Lower leg skin (tissue), 4 donors: ENCODE measurements around the gene CFAP44. TPM values are rescaled to one million over a fixed set of nuclear protein-coding genes. Genes with fewer than 3 reads are reported as not detected.

Experiments used
- DNase-seq, 2 donors: peaks; one replicate each; pipeline ENCODE4 v3.0.0-alpha.2; 2019; ENCODE audit warnings: low spot score in 2 of 2
- H3K4me3 ChIP-seq: fragments of 200-600 bp; sonication (generic); 2 replicates; pipeline ENCODE4 v1.5.1; 2017; ENCODE audit warnings: mild to moderate bottlenecking, low read depth; ENCODE audit not compliant: poor library complexity, severe bottlenecking
- POLR2A ChIP-seq, 2 donors: fragments of 450-650 bp; IDR thresholded peaks; one replicate each; pipeline ENCODE4 v1.6.1; 2016 to 2017; ENCODE audit warnings: antibody characterized with exemption in 2 of 2, mild to moderate bottlenecking in 1 of 2, moderate library complexity in 1 of 2
- WGBS, 2 donors: methylation state at CpG; one replicate each; pipeline ENCODE4 v1.1.5; 2018; 5-methylcytosine and 5-hydroxymethylcytosine counted together
- intact Hi-C: fragments of 100-400 bp; cut with DNase I; formaldehyde crosslinking; loops from one replicate; pipeline ENCODE4 v1.15.0; 2023; ENCODE audit warnings: low total_unique reads
- microRNA-seq, 2 donors: library from miRNA; unstranded; fragments of <30 nt; microRNA quantifications; one replicate each; pipeline ENCODE4, GENCODE V29; 2016; ENCODE audit warnings: borderline replicate concordance in 2 of 2, borderline number of aligned reads in 1 of 2
- total RNA-seq, 4 donors: library from RNA; depleted of rRNA; stranded (reverse); fragments of >200 nt; gene quantifications; one replicate each; pipeline ENCODE4 v1.1.0, GENCODE V29; 2016
- TF ChIP-seq, protein P1 (sequence below), 3 donors: fragments of 450-650 bp; IDR thresholded peaks; one replicate each; pipeline ENCODE4 v1.5.1; 2016; ENCODE audit warnings: antibody characterized with exemption in 3 of 3, mild to moderate bottlenecking in 3 of 3, moderate library complexity in 2 of 3

Gene CFAP44
- total RNA-seq, 4 donors from 2014 or later: 2.2 to 5.7 (median 4.1) TPM

DNA sequence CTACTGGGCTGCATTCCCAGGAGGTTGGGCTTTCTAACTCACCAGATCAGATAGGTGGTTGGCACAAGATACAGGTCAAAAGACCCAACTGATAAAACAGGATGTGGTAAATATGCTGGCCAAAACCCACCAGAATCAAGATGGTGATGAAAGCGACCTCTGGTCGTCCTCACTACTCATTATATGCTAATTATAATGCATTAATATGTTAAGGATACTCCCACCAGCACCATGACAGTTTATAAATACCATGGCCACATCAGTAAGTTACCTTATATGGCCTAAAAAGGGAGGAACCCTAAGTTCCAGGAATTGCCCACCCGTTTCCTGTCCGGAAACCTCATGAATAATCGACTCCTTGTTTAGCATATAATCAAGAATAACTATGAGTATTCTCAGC, 31.6 kb downstream of the CFAP44 start:
- TF ChIP-seq, protein P1, sequence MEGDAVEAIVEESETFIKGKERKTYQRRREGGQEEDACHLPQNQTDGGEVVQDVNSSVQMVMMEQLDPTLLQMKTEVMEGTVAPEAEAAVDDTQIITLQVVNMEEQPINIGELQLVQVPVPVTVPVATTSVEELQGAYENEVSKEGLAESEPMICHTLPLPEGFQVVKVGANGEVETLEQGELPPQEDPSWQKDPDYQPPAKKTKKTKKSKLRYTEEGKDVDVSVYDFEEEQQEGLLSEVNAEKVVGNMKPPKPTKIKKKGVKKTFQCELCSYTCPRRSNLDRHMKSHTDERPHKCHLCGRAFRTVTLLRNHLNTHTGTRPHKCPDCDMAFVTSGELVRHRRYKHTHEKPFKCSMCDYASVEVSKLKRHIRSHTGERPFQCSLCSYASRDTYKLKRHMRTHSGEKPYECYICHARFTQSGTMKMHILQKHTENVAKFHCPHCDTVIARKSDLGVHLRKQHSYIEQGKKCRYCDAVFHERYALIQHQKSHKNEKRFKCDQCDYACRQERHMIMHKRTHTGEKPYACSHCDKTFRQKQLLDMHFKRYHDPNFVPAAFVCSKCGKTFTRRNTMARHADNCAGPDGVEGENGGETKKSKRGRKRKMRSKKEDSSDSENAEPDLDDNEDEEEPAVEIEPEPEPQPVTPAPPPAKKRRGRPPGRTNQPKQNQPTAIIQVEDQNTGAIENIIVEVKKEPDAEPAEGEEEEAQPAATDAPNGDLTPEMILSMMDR (IDR thresholded peaks at IDR 0.05): no peak
- TF ChIP-seq POLR2A (IDR thresholded peaks at IDR 0.05): no peak
- intact Hi-C loops: no loop called here
- DNase-seq: no peak
- H3K4me3 ChIP-seq: no peak overlapping the region
- WGBS, 2 donors: 77 to 88% methylated on average over 5 of the region's 5 CpGs

DNA sequence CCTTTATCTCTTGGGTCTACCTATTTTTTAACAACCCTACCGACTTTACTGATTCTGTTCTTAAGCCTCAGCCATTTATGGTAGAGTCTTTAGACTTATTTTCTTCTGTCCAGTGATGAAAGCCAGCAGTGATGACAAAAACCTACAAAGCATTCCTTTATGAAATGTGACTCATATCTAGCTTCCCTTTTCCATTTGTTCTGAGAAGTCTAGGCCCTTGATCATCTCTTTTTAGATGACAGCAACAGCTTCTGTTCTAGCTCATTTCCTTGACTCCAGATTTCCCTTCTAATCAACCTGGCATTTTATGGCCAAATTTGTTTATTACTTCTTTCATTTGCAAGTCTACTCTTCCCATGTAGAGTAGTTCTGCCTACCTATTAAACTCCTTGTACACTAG, 36.1 kb downstream of the CFAP44 start:
- no peak overlapping the region for H3K4me3 ChIP-seq
- intact Hi-C loops: no loop called here
- DNase-seq: no peak
- WGBS, 2 donors: 73 to 90% methylated on average over 1 of the region's 1 CpG
- TF ChIP-seq, protein P1 (IDR thresholded peaks at IDR 0.05): no peak
- no peak for TF ChIP-seq POLR2A (IDR thresholded peaks at IDR 0.05)

DNA sequence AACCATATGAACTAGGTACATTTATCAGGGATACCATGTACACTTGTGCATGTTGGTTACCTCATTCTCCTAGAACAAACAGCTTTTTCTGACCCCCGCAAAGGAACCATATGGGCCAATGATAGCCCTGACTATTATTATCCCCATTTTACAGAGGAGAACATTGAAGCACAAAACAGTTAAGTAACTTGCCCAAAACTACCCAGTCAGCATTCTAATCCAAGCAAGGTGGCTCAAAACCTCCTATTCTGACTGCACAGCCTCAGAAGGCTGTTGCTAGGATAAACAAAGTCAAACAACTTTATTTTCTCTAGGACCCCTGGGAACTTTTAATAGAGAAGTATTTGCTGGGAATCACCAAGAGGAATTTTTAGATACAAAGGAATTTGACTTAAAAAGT, 36.7 kb downstream of the CFAP44 start:
- no peak for DNase-seq
- intact Hi-C loops: no loop called here
- 93 to 97% methylated on average over 1 of the region's 1 CpG for WGBS, 2 donors
- H3K4me3 ChIP-seq: no peak overlapping the region
- no peak for TF ChIP-seq POLR2A (IDR thresholded peaks at IDR 0.05)
- TF ChIP-seq, protein P1 (IDR thresholded peaks at IDR 0.05): no peak

Small RNA genes within 50 kb of the gene (microRNA-seq; reads per million reads assigned to microRNA genes)
- 0 reads per million in 2 donors for gene MIR8076

Other genes with a start within 250 kb of the CFAP44 start
- 10 to 100 TPM; 61.3 to 75.3 (median 68.0) TPM for gene BOC, start 229.9 kb downstream of the CFAP44 start, total RNA-seq
- gene SPICE1, start 73.7 kb upstream of the CFAP44 start, total RNA-seq: 10 to 100 TPM in 3 of 4 donors, 1 to 10 TPM in 1; 8.7 to 36.3 (median 16.7) TPM
- gene SIDT1, start 91.1 kb upstream of the CFAP44 start, total RNA-seq: 1 to 10 TPM in 2 of 4 donors, under 1 TPM in 2; 0.13 to 2.7 (median 0.99) TPM